Stimulated activated CD4-positive, alpha-beta T cell treated with anti-CD3 and anti-CD28 coated beads, Interleukin-12 subunit alpha, Interleukin-12 subunit beta, amount 100 ng/mL, for 48 hours (primary cell): ENCODE results near the gene INTS1.

Source experiments
- DNase-seq, 3 donors: peaks; one replicate each; pipeline ENCODE4 v3.0.0-alpha.2; 2020; ENCODE audit warnings: low read depth in 2 of 3, low spot score in 1 of 3

Gene INTS1

DNA sequence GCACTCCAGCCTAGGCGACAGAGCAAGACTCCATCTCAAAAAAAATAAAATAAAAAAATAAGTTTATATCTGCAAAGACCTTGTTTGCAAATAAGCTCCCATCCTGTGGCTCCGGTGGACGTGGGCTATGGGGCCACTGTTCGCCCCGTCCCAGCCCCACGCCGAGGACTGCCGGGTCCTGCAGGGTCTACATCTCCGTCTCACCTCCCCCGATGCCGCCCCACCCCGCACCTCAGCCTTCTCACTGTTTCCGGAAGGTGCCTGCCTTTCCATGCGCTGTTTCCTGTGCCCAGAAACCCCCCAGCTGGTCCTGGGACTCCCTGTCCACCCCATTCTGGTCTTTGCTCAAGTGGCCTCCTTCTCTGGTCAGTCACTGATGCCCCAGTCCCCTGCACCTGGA lies 5.0 kb upstream of the INTS1 start:
- DNase-seq: no peak

DNA sequence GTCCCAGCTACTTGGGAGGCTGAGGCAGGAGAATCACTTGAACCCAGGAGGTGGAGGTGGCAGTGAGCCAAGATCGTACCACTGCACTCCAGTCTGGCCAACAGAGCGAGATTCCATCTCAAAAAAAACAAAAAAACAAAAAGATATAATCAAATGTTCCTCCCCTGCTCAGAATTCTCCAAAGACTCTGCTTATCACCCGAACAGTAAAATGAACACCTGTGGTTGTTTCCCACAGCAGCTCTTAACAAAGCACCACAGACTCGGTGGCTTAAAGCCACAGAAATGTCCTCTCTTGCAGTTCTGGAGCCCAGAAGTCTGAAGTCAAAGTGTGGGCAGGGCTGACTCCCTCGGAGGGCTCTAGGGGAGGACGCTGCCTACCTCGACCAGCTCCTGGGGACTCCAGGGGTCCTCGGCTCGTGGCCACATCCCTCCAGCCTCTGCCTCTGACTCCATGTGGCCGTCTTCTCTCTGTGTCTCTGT lies 4.1 kb upstream of the INTS1 start:
- DNase-seq: no peak

DNA sequence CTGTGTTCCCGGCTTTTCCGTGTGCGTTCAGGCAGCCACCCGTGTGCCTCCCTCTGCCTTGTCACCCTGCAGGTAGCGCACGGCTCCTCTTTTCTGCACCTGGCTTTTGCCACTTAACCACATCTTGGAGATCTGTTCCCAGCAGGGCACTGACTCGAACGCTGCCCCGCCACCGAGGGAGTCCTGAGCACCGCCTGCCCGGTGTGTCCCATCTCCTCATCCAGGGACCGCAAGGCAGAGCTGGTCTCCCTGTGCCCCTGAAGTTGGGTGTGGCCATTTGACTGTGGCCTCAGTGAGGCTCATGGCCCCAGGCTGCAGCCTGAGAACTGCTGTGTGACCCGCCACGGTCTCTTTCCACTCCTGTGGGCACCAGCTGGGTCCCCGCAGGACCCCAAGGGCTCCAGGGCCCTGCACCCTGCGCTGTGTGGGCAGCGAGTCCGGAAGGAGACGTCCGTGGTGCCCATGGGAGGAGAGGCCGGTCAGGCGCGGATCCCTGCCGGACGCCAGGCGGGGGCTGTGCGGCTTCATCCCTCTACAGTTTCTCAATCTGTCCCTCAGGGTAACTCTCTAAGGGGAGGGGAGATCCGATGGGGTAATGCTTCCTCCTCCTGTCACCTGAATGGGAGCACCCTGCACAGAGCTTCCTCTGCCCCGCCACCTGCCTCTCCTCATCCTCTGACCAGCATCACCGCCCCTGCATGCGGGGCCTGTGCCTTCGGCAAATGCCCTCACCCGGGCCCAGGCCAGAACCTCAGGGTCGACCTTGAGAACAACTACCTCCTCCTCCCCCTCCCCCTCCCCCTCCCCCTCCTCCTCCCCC lies 1.8 kb upstream of the INTS1 start:
- DNase-seq: no peak

DNA sequence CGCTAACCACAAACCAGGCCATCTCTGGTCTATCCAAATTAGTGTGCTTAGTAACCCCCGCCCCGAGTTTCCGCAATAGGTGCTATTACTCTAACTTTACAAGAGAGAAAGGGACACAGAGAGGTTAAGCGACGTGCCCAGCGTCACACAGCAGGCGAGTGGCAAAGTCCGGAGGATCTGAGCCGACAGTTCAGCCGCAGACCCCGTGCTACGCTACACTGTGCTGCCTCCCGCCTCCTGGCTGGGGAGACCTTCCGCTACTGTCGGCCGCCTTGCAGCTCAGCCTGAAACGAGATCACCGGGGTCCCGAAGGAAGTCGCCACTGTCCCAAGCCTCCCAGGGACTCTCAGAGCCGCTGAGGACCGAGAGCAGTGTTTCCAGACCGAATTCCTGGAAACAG lies 799 bp downstream of the INTS1 start:
- no peak for DNase-seq

DNA sequence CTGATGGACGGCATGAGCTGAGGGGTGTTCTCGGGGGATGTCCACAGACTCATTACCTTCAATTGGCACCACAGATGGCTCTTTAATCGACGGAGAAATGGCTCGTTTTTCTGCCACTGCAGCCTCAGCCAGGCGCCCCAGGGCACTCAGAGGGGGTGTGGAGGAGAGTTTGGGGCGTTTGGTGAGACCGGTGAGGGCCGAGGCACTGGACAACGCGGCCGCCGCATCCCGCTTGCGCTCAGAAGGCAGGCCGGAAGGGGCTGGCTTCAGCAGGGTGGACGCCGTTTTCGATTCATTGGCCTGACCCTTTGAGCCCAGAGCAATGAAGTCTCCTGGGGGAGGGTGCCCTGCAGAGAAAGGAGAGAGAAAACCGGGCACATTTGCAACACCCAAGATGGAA lies 1.3 kb downstream of the INTS1 start:
- DNase-seq: no peak

DNA sequence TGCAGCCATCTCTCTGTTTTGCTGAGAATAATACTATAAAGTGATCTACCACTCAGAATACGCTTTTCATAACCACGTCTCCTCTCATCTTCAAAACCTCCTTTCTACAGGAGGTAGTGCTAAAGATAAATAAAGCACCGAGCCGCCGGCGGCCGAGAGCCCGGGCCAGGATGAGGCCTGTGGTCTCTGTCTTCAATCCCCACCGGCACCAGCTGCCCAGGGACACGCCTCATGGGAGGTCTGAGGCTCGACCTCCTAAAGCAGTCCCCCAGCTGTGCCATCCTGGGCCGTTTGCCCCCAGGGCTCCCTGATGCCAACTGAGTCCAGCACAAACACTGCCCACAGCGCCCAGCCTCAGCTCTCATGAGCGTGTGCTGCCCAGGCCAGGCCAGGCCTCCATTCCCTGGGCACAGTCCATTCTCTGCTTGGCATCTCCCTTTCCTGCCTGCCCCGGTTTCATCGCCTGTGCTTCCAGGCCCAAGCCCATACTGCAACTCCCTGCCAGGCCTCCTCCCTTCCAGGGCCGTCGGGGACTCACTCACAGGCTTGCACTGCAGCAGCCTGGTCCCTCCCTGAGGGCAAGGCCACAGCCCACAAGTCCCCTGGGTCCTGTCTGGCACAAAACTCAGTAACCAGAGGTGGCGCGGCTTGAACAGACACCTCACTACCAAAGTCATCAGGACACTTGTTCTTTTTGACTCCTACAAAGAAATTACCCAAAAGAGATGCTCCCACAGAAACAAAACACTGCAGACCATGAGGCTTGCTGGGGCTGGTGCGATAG lies 2.5 kb downstream of the INTS1 start:
- no peak for DNase-seq

DNA sequence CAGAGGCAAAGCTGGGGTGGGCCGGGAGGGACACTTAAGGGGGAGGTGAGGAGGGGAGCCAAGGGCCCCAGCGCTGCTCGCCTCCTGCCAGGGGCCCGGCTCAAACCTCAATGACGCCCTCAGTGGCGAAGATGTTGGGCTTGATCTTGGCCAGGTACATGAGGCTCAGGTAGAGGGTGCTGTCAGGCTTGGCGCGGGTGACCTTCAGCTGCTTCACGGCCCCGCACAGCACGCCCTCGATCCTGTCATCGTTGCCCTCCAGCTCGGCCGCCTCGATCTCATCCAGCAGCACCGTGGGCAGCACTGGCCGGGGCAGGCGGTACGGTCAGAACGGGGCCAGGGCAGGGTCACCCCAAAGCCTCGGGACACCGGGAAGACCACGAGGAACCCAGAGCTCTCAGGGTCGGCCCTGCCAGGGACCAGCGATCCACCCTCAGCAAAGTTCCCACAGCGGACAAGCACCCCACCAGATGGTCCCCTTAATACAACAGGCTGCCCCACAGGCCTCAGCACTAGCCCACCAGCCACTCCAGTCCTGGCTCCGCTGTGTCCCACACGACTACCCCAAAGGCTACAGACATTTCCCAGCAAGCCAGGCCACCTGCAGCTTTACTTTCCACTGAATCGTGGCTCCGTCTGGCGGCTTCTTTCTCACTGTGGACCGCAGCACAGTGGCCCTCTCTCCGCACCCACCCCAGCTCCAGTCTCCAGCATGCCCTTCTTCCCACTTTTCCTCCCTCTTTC lies 4.0 kb downstream of the INTS1 start:
- no peak for DNase-seq

DNA sequence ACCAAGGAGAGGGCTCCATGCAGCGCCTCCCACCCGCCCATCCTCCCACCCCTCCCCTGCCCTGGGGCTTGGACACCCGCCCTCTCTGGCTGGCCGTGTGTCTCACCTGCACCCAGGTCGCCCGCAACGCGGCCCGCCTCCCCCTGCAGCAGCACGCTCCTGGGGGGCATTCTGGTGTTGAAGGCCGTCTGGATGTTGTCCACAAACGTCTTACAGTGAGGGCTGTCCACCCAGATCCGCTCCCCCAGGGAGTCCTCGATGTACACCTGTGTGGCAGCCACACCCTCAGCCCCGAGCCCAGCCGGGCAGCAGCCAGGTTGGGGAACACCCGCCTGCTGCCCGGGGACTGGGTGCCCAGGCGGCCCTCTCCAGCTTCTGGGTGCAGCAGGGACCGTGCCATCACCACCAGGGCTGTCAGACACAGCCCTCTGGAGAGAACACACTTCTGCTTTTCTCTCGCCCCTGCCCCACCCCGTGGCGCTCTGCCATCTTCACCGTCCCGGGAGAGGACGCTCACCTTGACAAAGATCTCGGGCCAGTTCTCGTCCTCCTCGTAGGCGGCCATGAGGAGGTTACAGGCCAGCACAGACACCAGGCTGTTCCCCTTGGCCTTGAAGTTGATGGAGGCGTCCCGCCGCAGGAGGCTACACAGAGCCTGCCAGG lies 4.7 kb downstream of the INTS1 start:
- DNase-seq: no peak

DNA sequence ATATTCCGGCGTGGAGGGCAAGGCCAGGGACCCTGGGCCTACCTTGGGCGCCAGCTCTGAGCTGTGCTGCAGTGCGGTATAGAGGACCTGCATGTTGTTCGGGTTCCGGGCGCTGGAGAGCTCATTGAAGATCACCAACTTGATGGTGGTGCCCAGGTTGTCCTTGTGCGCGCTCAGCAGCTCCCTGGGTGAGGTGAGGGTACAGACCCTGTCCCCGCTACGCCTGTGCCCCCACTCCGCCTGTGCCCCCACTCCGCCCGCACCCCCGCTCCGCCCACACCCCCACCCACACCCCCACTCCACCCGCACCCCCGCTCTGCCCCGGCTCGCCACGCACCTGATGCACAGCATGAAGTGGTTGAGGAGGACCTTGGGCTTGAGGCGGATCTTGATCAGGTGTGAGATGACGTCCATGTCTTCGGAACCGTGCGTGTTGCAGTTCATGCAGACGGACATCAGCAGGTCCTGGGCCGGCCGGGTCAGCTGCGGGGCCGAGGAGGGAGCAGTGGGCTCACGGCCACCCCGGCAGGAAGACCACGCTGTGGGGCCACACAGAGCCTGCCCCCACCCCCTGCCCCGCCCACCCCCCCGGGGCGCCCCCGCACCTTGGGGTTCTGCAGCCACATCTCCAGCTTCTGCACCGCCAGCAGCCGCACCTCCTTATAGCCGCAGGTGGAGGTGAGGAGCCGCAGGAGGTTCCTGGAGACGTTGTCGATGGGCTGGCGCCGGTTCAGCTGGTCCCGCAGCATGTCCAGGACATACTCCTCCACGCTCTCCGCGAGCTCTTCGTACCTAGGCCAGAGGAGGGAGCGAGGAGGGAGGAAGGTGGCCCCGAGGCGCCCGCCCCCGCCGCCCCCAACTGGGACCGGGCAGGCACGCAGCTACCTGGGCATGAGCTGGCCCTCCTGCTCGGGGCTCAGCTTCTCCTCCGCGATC lies 5.6 kb downstream of the INTS1 start:
- DNase-seq: no peak

DNA sequence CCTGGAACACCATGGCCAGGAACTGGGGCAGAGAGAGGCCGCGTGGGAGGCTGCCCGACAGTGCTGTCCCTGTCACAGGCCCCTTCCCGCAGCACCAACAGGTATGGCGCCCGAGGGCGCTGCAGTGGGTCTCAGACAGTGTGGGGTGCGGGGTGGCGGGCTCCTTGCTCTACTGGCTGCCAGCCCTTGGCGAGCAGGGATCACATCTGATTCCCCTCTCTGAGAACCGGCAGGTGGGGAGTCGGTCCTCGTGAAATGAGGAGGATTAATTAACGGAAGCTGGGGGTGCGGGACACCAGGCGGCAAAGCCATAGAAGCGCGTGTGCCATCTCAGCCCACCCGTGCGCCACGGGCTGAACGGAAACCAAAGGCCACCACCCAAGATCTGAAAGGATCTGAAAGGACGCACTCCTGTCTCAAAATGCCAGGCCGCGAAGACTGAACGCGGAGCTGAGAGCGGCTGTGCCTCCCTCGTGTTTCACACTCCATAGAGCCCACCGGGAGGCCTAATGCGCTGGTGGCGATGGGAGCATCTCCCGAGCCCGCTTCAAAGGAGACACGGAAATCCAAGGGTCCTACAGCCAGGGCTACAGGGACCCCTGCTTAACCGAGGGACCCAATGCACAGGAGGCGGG lies 6.8 kb downstream of the INTS1 start:
- DNase-seq: no peak

DNA sequence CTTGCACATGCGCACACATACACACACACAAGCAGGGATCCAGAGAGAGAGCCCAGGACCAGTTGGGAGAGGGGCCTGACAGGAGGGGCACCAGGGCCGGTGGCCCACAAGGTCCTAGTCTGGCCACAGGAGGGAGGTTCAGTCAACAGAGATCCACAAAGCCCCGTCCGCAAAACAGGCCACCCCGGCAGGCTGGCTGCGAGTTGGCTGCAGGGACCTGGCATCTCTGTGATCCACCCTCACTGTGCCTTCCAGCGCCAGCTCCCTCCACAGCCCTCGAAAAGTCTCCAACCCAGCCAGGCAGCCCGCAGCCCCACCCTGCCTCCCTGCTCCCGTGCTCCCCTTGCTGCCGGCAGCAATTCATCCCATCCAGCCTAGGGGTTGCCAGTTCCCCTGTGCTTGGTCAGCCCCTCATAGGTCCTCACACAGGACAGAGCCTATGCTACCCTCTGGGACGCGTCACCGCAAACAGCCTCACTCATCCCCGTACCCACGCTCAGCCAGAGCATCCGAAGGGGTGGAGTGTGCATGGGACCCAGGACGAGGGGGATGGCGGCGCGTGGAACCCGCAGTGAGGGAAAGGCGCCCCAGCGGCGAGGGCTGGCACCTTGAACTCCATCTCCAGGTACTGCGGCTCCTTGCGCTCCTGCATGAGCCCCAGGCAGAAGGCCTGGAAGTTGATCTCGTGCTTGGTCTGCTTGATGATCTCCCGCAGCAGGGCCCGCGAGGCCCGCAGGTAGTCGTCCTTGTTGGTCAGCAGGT lies 7.5 kb downstream of the INTS1 start:
- DNase-seq: no peak

DNA sequence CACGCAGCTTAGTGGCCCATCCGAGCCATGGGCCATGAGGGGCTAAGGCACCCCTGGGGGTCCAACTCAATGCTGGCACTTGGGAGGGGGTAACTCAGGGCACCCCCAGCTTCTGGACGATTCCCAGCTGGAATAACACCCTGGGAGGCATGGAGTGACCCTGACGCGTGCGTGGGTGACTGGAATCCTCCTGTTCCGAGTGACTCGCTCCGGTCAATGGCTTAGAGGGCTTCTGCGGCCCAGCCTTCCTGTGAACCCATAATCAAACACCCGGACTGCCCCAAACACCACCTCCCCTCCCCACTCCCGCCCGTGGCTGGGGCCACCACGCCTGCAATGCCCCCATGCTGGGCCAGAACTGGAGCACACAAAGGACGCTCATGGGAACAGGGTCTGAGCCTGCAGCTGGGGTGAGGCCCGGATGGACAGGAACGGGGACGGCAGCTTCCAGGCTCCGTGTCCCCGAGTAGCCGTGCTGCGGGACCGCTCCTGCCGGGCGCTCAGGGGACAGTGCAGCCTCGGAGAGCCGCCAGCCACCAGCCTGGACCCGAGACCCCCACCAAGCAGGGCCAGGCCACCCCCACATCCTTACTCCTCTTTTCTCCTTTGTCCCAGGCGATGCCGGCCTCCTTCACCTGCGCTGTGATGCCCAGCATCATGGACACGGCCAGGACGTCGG lies 8.5 kb downstream of the INTS1 start:
- no peak for DNase-seq

DNA sequence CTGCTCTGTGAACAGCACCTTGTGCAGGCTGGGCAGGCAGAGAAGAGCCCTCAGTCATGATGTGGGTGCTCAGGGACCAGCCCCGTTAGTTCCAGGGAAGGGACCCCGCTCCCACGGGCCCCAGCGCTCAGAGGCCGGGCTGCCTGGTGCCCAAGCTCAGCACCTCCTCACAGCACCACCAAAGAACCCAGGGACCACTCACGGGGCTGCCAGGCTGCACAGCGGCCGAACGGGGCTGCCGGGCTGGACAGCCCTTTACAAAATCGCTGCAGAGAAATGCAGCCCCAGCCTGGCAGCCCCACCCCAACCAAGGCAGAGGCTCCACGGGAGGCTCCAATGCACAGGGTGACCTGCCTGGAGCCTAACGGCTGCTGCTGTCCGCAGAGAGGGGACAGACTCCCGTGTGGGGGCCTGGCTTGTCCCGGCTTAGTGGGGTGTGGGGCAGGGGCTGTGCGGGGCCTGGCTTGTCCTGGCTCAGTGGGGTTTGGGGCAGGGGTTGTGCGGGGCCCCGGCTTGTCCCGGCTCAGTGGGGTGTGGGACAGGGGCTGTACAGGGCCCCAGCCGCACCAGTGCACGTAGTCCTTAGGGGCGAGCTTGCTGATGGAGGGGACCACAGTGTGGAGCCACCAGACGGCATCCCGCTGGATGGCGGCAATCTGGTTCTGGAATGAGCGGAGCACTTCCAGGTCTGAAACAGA lies 9.2 kb downstream of the INTS1 start:
- no peak for DNase-seq

DNA sequence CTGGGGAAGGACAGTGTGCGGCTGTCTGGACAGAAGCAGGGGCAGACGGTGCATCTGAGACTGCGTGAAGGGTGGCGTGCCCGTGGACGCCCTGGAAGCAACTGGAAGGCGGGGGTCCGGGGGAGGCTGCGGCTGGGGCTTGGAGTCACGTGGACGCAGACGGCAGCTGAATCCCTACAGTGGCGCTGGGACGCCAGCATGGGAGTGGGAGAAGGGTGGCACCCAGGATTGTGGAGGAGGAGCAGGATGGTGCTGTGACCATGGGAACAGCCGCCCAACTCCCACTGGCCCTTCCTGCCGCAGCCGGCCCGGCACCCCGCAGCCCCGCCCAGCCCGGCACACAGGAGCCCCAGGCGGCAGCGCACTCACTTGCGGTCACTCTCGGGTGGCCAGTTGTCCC lies 9.7 kb downstream of the INTS1 start:
- no peak for DNase-seq

DNA sequence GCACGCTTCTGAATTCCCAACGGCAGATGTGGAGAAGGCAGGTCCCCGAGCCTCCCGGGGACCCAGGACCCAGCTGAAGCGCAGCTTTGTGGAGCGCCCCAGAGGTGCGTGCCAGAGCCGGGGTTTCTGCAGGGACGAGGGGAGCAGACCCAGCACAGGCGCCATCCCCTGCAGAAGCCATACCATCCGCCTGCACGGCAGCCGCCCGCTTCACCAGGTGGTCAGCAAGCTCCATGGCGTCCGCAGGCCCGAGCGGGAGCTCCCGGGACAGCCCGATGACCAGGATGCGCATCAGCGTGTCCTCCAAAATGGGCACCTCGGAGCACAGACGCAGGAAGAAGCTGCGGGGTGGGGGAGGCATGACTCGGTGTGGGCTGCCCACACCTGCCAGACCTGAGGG lies 10.6 kb downstream of the INTS1 start:
- no peak for DNase-seq

DNA sequence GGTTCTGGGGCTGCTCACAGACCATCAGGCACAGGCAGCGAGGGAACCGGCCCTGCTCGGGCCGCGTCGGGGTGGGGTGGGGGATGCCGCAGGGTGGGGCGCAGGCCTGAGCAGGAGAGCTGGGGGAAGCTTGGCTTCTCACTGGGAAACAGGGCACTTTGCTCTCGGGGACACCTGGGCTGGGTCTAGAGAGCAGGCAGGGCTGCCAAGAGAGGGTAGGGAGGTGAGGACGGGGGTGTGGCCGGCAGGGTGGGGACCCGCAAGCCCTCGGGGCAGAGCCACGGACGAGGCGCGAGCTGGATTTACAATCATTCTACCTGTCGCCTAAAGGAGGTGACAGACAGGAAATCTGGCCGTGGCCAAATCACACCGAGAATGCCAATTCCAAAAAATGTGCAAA lies 11.1 kb downstream of the INTS1 start:
- DNase-seq: no peak

DNA sequence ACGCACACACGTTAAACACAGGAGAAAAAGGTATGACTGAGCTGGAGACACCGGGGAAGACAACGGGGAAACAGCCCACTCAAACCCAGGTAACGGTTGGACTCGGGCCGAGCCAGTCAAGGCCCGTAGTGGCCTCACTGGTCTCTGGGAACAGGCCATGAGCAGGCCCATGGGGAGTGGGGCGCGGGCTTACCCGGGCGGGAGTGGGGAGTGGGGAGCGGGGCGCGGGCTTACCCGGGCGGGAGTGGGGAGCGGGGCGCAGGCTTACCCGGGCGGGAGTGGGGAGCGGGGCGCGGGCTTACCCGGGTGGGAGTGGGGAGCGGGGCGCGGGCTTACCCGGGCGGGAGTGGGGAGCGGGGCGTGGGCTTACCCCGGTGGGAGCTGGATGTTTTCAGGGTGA lies 11.5 kb downstream of the INTS1 start:
- no peak for DNase-seq

DNA sequence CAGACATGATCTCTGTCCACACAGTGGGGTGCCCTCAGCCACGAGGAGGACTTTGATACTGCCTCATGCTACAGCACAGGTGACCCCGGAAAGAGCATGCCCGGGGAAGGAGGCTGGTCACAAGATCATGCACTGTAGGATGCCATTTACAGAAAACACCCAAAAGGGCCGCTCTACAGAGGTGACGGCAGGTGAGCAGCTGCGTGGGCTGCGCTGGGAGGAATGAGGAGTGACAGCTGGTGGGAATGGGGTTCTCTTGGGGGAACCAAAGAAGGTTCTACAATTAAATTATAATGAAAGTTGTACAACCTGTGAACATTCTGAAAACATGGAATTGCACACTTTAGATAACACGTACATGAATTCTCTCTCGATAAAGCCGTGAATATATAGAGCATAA lies 12.0 kb downstream of the INTS1 start:
- no peak for DNase-seq
